Endothelial cell of umbilical vein (primary cell): ENCODE measurements around the gene DND1. TPM values are rescaled to one million over a fixed set of nuclear protein-coding genes. Genes with fewer than 3 reads are reported as not detected.

ENCODE experiments used
- BruUV-seq: library from RNA; stranded (reverse); fragments of 400-500 nt; replicated peaks from 2 replicates; lab custom pipeline; 2021; lab: Mats Ljungman, UMichigan
- CTCF ChIA-PET: fragments of 300-600, 350-600 bp; sonication (Branson Sonifier 250); formaldehyde crosslinking; loops from one replicate; lab custom pipeline; 2021; ENCODE audit warnings: antibody characterized with exemption, inconsistent platforms; lab: Charles Lee
- POLR2A ChIA-PET: fragments of 300-600, 350-600 bp; sonication (Branson Sonifier 250); formaldehyde crosslinking; loops from one replicate; lab custom pipeline; 2021; ENCODE audit warnings: antibody characterized with exemption, inconsistent platforms; lab: Charles Lee
- DNase-seq: peaks from one replicate; pipeline ENCODE4 v3.0.0-alpha.2; 2011; ENCODE audit warnings: low read depth, low spot score
- FAIRE-seq: peaks from 2 replicates; lab custom pipeline; 2011; peaks lifted over from hg19 to GRCh38; lab: Jason Lieb, UNC
- H2AFZ ChIP-seq: 2 replicates; pipeline ENCODE4 v1.6.0; 2012; ENCODE audit warnings: low read depth, low read length, control low read depth, inconsistent platforms
- H3K27ac ChIP-seq: 2 replicates; pipeline ENCODE4 v1.5.1; 2011; ENCODE audit warnings: low read depth, mild to moderate bottlenecking, control low read depth, low read length, moderate library complexity; ENCODE audit not compliant: insufficient read depth
- H3K27me3 ChIP-seq, 2 experiments: 2 replicates each; pipeline versions ENCODE4 v1.6.0 to v1.6.1; 2011; ENCODE audit warnings: low read length in 2 of 2, mixed read lengths in 1 of 2; ENCODE audit not compliant: control insufficient read depth in 2 of 2, insufficient read depth in 2 of 2
- H3K36me3 ChIP-seq, 2 experiments: 2 replicates in 1 of 2; 3 replicates in 1 of 2; pipeline ENCODE4 v1.5.1; 2011; ENCODE audit warnings: low read length in 2 of 2, mild to moderate bottlenecking in 1 of 2, moderate library complexity in 1 of 2; ENCODE audit not compliant: control insufficient read depth in 2 of 2, insufficient read depth in 2 of 2; ENCODE audit errors: extremely low read depth in 1 of 2
- H3K4me1 ChIP-seq: 3 replicates; pipeline ENCODE4 v1.5.1; 2011; ENCODE audit warnings: mild to moderate bottlenecking, low read length; ENCODE audit not compliant: control insufficient read depth, insufficient read depth; ENCODE audit errors: extremely low read depth
- H3K4me2 ChIP-seq: 2 replicates; pipeline ENCODE4 v1.6.1; 2011; ENCODE audit warnings: low read length, control low read depth, mixed read lengths; ENCODE audit not compliant: insufficient read depth
- H3K4me3 ChIP-seq, 3 experiments: fragments of 200-600 bp in 1 of 3; sonication (generic), shearing (Covaris generic) in 1 of 3; replicated peaks in 1 of 3; 2 replicates each; pipeline ENCODE4 v1.5.1; 2011 to 2016; ENCODE audit warnings: control low read depth in 3 of 3, low read length in 3 of 3, mild to moderate bottlenecking in 2 of 3, inconsistent platforms in 1 of 3, low read depth in 1 of 3, moderate library complexity in 1 of 3; ENCODE audit not compliant: insufficient read depth in 1 of 3
- H3K79me2 ChIP-seq: 2 replicates; pipeline ENCODE4 v1.6.0; 2012; ENCODE audit warnings: low read length, inconsistent platforms; ENCODE audit not compliant: control insufficient read depth, insufficient read depth
- H3K9ac ChIP-seq: replicated peaks from 2 replicates; pipeline ENCODE3; 2011; ENCODE audit warnings: low read length, control low read depth; ENCODE audit not compliant: insufficient read depth; ENCODE audit errors: extremely low read depth
- H3K9me1 ChIP-seq: replicated peaks from 3 replicates; pipeline ENCODE4 v1.6.0; 2011; ENCODE audit warnings: mild to moderate bottlenecking, low read length; ENCODE audit not compliant: control insufficient read depth, insufficient read depth; ENCODE audit errors: extremely low read depth
- H3K9me3 ChIP-seq: replicated peaks from 2 replicates; pipeline ENCODE4 v1.5.1; 2012; ENCODE audit warnings: low read length, inconsistent platforms; ENCODE audit not compliant: control insufficient read depth, insufficient read depth
- H4K20me1 ChIP-seq: replicated peaks from 2 replicates; pipeline ENCODE3; 2011; ENCODE audit warnings: mild to moderate bottlenecking, low read length; ENCODE audit not compliant: control insufficient read depth, insufficient read depth; ENCODE audit errors: extremely low read depth
- EZH2 ChIP-seq: IDR thresholded peaks from 2 replicates; pipeline ENCODE4 v1.6.1; 2012; ENCODE audit warnings: borderline replicate concordance, low read depth, mild to moderate bottlenecking, moderate library complexity, low read length, inconsistent platforms; ENCODE audit not compliant: severe bottlenecking
- FOS ChIP-seq: IDR thresholded peaks from 2 replicates; pipeline ENCODE4 v1.6.1; 2011; ENCODE audit warnings: mild to moderate bottlenecking, low read length, moderate library complexity, borderline replicate concordance; ENCODE audit not compliant: insufficient read depth
- GATA2 ChIP-seq: IDR thresholded peaks from 2 replicates; pipeline ENCODE4 v1.7.0; 2011; ENCODE audit warnings: low read depth, mild to moderate bottlenecking, moderate library complexity, mixed read lengths, low read length; ENCODE audit not compliant: insufficient read length, insufficient read depth
- JUN ChIP-seq: IDR thresholded peaks from 2 replicates; pipeline ENCODE4 v1.6.1; 2011; ENCODE audit warnings: borderline replicate concordance, low read depth; ENCODE audit not compliant: insufficient read length, insufficient read depth
- MYC ChIP-seq: IDR thresholded peaks from one replicate; pipeline ENCODE4 v1.6.1; 2011; ENCODE audit warnings: mild to moderate bottlenecking, low read depth, low read length
- POLR2A ChIP-seq: IDR thresholded peaks from 2 replicates; pipeline ENCODE4 v1.6.1; 2012; ENCODE audit warnings: low read depth, mild to moderate bottlenecking, control low read depth, low read length
- POLR2AphosphoS5 ChIP-seq: IDR thresholded peaks from 2 replicates; pipeline ENCODE4 v1.6.1; 2012; ENCODE audit warnings: low read depth, mild to moderate bottlenecking, control low read depth, low read length, moderate library complexity; ENCODE audit not compliant: insufficient read depth
- dilution Hi-C: fragments of 300-500 bp; cut with MboI; formaldehyde crosslinking; loops from one replicate; pipeline ENCODE4 v1.15.0; 2019; ENCODE audit warnings: low sequenced_read_pairs; ENCODE audit not compliant: extremely low pct_ligation_motif_present
- intact Hi-C: fragments of 100-400 bp; cut with micrococcal nuclease; formaldehyde crosslinking; loops from one replicate; pipeline ENCODE4 v1.10.0; 2022
- polyA plus RNA-seq, 4 experiments: library from polyadenylated mRNA; depleted of rRNA in 3 of 4; stranded (reverse) in 3 of 4; unstranded in 1 of 4; fragments of >200 nt; gene quantifications; 2 replicates each; pipeline versions ENCODE4 v1.2.1 to v1.2.3, GENCODE V29; 2011 to 2012; ENCODE audit warnings: missing spikeins in 1 of 4
- total RNA-seq: library from RNA; stranded (reverse); gene quantifications from 2 replicates; pipeline ENCODE4 v1.2.3, GENCODE V29; 2021
- TF ChIP-seq, protein P1 (sequence below): IDR thresholded peaks from 2 replicates; pipeline ENCODE4 v1.6.1; 2011; ENCODE audit not compliant: insufficient read depth, insufficient read length
- TF ChIP-seq, protein P2 (sequence below), 2 donors: IDR thresholded peaks; 1 replicate in 1 of 2; 2 replicates in 1 of 2; pipeline ENCODE4 v1.5.1; 2011; ENCODE audit warnings: low read length in 2 of 2, mild to moderate bottlenecking in 2 of 2, moderate library complexity in 2 of 2, control low read depth in 1 of 2, inconsistent platforms in 1 of 2, low read depth in 1 of 2; ENCODE audit not compliant: insufficient read depth in 1 of 2; ENCODE audit errors: extremely low read depth in 1 of 2

Gene DND1
- total and polyA plus RNA-seq, 2 donors (not counting 3 experiments of a cell fraction or from before 2014, with no cell fraction given), result 1.1 to 1.2 TPM

DNA sequence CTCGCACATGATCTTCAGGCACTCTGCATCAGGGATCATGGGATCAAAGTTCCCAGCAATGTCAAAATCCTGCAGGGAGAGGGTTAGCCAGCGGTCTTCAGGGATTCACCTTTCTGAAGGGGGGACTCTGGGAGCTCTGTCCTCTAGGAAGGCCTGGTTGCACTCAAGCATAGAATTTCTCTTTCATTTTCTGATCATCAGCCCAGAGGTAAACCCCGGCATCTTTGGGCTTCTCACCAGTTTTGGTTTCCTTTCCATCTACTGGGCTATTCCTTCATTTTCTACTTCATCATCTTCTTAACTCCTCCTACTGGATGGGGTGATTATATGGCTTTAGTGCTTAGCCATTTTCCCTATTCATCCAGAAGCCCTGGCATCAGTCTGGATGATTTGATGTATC lies 4.6 kb upstream of the DND1 start:
- intact Hi-C loops, result no loop called here
- Histone ChIP-seq H2AFZ (no peak overlapping the region), H3K9me1 (no peaks in the 10 kb centered on the region), H3K36me3 (peaks cover 27 to 32% of the 10 kb centered on the region in 2 experiments), H3K4me2 (no peak overlapping the region), H3K27ac (no peak overlapping the region), H3K4me1 (peaks cover under 1% of the 10 kb centered on the region), H3K9me3 (no peaks in the 10 kb centered on the region), H3K27me3 (no peaks in the 10 kb centered on the region), H4K20me1 (no peaks in the 10 kb centered on the region), H3K9ac (no peak overlapping the region), H3K4me3 (no peak overlapping the region), H3K79me2 (no peaks in the 10 kb centered on the region)
- CTCF ChIA-PET, result no interaction called here
- POLR2A ChIA-PET, result no interaction called here
- BruUV-seq, result no TSS peak
- TF ChIP-seq MYC (no peak), POLR2AphosphoS5 (no peak)
- TF ChIP-seq, protein P1, sequence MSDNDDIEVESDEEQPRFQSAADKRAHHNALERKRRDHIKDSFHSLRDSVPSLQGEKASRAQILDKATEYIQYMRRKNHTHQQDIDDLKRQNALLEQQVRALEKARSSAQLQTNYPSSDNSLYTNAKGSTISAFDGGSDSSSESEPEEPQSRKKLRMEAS, result no peak
- TF ChIP-seq, protein P2, sequence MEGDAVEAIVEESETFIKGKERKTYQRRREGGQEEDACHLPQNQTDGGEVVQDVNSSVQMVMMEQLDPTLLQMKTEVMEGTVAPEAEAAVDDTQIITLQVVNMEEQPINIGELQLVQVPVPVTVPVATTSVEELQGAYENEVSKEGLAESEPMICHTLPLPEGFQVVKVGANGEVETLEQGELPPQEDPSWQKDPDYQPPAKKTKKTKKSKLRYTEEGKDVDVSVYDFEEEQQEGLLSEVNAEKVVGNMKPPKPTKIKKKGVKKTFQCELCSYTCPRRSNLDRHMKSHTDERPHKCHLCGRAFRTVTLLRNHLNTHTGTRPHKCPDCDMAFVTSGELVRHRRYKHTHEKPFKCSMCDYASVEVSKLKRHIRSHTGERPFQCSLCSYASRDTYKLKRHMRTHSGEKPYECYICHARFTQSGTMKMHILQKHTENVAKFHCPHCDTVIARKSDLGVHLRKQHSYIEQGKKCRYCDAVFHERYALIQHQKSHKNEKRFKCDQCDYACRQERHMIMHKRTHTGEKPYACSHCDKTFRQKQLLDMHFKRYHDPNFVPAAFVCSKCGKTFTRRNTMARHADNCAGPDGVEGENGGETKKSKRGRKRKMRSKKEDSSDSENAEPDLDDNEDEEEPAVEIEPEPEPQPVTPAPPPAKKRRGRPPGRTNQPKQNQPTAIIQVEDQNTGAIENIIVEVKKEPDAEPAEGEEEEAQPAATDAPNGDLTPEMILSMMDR (IDR thresholded peaks at IDR 0.05; ENCODE audit: extremely low read depth in 1 of 2, insufficient read depth in 1 of 2, low read depth in 1 of 2, low read length in 2 of 2), result no peak
- DNase-seq (no peak), FAIRE-seq (no peak)
- dilution Hi-C loops, result no loop called here

DNA sequence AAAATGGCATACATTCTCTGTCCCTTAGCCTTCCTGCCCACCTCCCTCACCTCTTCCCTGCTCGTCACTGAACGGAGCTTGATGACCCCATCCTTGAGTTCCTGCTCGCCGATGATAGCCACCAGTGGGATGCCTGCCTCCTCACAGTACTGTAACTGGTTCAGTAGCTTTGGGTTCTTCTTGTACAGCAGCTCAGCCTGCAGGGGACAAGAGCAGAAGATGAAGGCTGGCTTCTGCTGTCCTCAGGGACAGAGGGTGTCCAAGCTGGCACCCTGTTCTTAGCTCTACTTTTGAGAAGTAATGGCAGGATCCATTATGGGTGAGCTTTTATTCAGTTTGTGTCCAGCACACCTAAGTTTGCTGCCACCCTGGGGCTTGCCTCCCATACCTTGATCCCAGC lies 1.3 kb upstream of the DND1 start:
- Histone ChIP-seq H3K4me2 (no peak overlapping the region), H2AFZ (no peak overlapping the region), H4K20me1 (no peaks in the 10 kb centered on the region), H3K9me1 (no peaks in the 10 kb centered on the region), H3K27ac (no peak overlapping the region), H3K9me3 (no peaks in the 10 kb centered on the region), H3K36me3 (peaks cover 25 to 31% of the 10 kb centered on the region in 2 experiments), H3K9ac (no peak overlapping the region), H3K79me2 (no peaks in the 10 kb centered on the region), H3K4me1 (peaks cover 3% of the 10 kb centered on the region), H3K27me3 (no peaks in the 10 kb centered on the region), H3K4me3 (no peak overlapping the region)
- TF ChIP-seq POLR2AphosphoS5 (no peak), GATA2 (no peak), FOS (no peak), POLR2A (no peak), EZH2 (no peak), JUN (no peak)
- TF ChIP-seq, protein P2 (IDR thresholded peaks at IDR 0.05; ENCODE audit: extremely low read depth in 1 of 2, insufficient read depth in 1 of 2, low read depth in 1 of 2, low read length in 2 of 2), result no peak
- no peak for FAIRE-seq
- CTCF ChIA-PET, result interaction anchor here (0.9 to 1.4 kb wide), 2 partner anchors 9 to 35 kb away, joined by 3 to 4 read pairs; partner anchors contain the start of gene TMCO6
- intact Hi-C loops, result no loop called here
- DNase-seq, result no peak
- POLR2A ChIA-PET, result interaction anchor here (0.6 to 0.9 kb wide), 2 partner anchors 11 to 12 kb away, joined by 3 read pairs; no protein-coding TSS in a partner anchor
- dilution Hi-C loops, result no loop called here
- no TSS peak for BruUV-seq
